BE2C (cell line): ENCODE results near the gene TRAF2.
A peak's percentile ranks its signal among the peaks of the same experiment; 100 is the strongest.

Experiments used
- DNase-seq: peaks from one replicate; pipeline ENCODE4 v3.0.0-alpha.2; 2020
- H3K27me3 ChIP-seq: fragments of 250-450 bp; sonication (Bioruptor Pico); 2 replicates; pipeline ENCODE4 v1.5.1; 2020; ENCODE audit warnings: mild to moderate bottlenecking
- H3K36me3 ChIP-seq: fragments of 250-450 bp; sonication (Bioruptor Pico); 2 replicates; pipeline ENCODE4 v1.5.1; 2020; ENCODE audit warnings: mild to moderate bottlenecking
- H3K4me1 ChIP-seq: fragments of 250-450 bp; sonication (Bioruptor Pico); 2 replicates; pipeline ENCODE4 v1.5.1; 2020
- H3K4me3 ChIP-seq: 2 replicates; pipeline ENCODE4 v1.5.1; 2011; ENCODE audit warnings: low read depth, low read length
- H3K9me3 ChIP-seq: fragments of 250-450 bp; sonication (Bioruptor Pico); 2 replicates; pipeline ENCODE4 v1.5.1; 2020
- TF ChIP-seq, protein P1 (sequence below): IDR thresholded peaks from 2 replicates; pipeline ENCODE4 v1.5.1; 2012; ENCODE audit warnings: mild to moderate bottlenecking, low read depth, low read length

Gene TRAF2

DNA sequence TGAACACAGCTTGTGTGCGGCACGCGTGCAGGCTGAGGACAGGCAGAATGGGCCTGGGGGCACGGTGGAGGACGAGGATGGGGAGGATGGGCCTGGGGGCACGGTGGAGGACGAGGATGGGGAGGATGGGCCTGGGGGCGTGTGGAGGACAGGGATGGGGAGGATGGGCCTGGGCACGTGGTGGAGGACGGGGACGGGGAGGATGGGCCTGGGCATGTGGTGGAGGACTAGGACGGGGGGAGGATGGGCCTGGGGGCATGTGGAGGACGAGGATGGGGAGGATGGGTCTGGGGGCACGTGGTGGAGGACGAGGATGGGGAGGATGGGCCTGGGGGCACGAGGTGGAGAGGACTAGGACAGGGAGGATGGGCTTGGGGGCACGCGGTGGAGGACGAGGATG lies 36.2 kb downstream of the TRAF2 start:
- TF ChIP-seq, protein P1, sequence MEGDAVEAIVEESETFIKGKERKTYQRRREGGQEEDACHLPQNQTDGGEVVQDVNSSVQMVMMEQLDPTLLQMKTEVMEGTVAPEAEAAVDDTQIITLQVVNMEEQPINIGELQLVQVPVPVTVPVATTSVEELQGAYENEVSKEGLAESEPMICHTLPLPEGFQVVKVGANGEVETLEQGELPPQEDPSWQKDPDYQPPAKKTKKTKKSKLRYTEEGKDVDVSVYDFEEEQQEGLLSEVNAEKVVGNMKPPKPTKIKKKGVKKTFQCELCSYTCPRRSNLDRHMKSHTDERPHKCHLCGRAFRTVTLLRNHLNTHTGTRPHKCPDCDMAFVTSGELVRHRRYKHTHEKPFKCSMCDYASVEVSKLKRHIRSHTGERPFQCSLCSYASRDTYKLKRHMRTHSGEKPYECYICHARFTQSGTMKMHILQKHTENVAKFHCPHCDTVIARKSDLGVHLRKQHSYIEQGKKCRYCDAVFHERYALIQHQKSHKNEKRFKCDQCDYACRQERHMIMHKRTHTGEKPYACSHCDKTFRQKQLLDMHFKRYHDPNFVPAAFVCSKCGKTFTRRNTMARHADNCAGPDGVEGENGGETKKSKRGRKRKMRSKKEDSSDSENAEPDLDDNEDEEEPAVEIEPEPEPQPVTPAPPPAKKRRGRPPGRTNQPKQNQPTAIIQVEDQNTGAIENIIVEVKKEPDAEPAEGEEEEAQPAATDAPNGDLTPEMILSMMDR, result no peak
- Histone ChIP-seq H3K9me3 (no peaks in the 10 kb centered on the region), H3K36me3 (peaks cover 68% of the 10 kb centered on the region), H3K4me3 (no peak overlapping the region), H3K4me1 (0 out of 2 replicates have a peak, but pooled peaks cover 2% of the 10 kb centered on the region), H3K27me3 (no peaks in the 10 kb centered on the region)
- DNase-seq, result no peak

DNA sequence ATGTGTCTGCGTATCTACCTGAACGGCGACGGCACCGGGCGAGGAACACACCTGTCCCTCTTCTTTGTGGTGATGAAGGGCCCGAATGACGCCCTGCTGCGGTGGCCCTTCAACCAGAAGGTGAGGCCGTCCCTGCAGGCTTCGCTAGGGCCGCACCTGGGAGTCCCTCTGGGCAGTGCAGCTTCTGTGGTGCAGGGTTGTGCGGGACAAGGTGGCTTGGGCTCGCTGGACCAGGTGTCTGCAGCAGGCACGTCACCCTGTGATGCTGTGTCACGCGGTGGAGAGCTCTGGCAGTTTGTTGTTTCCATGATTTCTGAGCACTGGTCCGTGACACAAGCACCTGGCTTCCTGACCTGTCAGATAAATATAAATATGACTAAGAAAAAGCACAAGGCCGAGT lies 37.6 kb downstream of the TRAF2 start:
- Histone ChIP-seq H3K9me3 (no peaks in the 10 kb centered on the region), H3K36me3 (peaks cover 67% of the 10 kb centered on the region), H3K4me3 (no peak overlapping the region), H3K4me1 (0 out of 2 replicates have a peak, but pooled peaks cover 3% of the 10 kb centered on the region), H3K27me3 (no peaks in the 10 kb centered on the region)
- DNase-seq, result no peak
- TF ChIP-seq, protein P1, result no peak

DNA sequence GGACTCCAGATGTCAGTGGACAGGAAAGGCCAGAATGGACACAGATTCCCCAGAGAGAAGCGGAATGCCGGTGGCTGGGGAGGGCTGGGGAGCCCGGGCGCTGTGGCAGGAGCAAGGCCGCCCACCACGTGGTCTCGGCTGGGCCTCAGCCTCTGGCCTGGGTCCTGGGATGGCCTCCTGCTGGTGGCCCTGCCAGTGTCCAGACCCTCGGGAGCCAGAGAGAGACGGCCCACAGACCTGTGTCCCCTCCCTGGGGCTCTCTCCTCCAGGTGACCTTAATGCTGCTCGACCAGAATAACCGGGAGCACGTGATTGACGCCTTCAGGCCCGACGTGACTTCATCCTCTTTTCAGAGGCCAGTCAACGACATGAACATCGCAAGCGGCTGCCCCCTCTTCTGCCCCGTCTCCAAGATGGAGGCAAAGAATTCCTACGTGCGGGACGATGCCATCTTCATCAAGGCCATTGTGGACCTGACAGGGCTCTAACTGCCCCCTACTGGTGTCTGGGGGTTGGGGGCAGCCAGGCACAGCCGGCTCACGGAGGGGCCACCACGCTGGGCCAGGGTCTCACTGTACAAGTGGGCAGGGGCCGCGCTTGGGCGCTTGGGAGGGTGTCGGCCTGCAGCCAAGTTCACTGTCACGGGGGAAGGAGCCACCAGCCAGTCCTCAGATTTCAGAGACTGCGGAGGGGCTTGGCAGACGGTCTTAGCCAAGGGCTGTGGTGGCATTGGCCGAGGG lies 39.3 kb downstream of the TRAF2 start:
- Histone ChIP-seq H3K4me1 (0 out of 2 replicates have a peak, but pooled peaks cover 3% of the 10 kb centered on the region), H3K27me3 (no peaks in the 10 kb centered on the region), H3K36me3 (peaks cover 51% of the 10 kb centered on the region), H3K9me3 (no peaks in the 10 kb centered on the region), H3K4me3 (no peak overlapping the region)
- TF ChIP-seq, protein P1, result peak; percentile 16
- no peak for DNase-seq

DNA sequence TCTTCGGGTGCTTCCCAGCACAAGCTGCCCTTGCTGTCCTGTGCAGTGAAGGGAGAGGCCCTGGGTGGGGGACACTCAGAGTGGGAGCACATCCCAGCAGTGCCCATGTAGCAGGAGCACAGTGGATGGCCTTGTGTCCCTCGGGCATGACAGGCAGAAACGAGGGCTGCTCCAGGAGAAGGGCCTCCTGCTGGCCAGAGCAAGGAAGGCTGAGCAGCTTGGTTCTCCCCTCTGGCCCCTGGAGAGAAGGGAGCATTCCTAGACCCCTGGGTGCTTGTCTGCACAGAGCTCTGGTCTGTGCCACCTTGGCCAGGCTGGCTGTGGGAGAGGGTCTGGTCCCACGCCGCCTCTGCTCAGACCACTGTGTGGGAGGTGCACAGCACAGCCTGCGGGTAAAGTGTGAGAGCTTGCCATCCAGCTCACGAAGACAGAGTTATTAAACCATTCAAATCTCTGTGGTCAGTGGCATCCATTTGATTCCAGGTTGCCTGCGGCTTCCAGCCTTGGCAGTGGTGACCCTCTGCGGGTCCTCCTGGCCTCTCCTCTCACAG lies 39.9 kb downstream of the TRAF2 start:
- TF ChIP-seq, protein P1, result peak; percentile 32
- Histone ChIP-seq H3K36me3 (peaks cover 46% of the 10 kb centered on the region), H3K4me3 (no peak overlapping the region), H3K9me3 (no peaks in the 10 kb centered on the region), H3K4me1 (0 out of 2 replicates have a peak, but pooled peaks cover 3% of the 10 kb centered on the region), H3K27me3 (no peaks in the 10 kb centered on the region)
- no peak for DNase-seq

DNA sequence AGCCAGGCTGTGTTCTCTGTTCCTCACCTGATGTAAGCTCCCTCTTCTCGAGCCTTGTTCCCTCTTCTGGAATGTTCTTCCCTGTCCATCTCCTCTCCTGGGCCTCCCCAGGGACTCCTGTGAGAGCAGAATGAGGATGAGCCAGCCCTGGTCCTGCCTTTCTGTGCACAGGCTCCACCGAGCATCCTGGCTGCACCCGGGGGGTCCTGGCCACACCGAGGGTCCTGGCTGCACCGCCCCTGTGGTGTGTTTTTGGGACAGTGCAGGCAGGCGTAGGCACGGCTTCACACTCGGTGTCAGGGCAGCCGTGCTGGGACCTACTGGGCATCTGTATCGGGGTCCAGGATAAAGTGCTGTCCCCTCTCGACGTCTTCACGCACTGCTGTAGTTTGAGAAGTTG lies 40.4 kb downstream of the TRAF2 start:
- Histone ChIP-seq H3K36me3 (peaks cover 47% of the 10 kb centered on the region), H3K27me3 (no peaks in the 10 kb centered on the region), H3K4me1 (0 out of 2 replicates have a peak, but pooled peaks cover 3% of the 10 kb centered on the region), H3K4me3 (no peak overlapping the region), H3K9me3 (no peaks in the 10 kb centered on the region)
- DNase-seq, result no peak
- TF ChIP-seq, protein P1, result no peak
